ENCODE measurements around the gene SUCLA2. TPM values are rescaled to one million over a fixed set of nuclear protein-coding genes. Genes with fewer than 3 reads are reported as not detected.

The SUCLA2 gene
- total RNA-seq (2014; rRNA removed; shearing (Covaris generic)): 28.3 and 30.9 TPM in 2 replicates

DNA sequence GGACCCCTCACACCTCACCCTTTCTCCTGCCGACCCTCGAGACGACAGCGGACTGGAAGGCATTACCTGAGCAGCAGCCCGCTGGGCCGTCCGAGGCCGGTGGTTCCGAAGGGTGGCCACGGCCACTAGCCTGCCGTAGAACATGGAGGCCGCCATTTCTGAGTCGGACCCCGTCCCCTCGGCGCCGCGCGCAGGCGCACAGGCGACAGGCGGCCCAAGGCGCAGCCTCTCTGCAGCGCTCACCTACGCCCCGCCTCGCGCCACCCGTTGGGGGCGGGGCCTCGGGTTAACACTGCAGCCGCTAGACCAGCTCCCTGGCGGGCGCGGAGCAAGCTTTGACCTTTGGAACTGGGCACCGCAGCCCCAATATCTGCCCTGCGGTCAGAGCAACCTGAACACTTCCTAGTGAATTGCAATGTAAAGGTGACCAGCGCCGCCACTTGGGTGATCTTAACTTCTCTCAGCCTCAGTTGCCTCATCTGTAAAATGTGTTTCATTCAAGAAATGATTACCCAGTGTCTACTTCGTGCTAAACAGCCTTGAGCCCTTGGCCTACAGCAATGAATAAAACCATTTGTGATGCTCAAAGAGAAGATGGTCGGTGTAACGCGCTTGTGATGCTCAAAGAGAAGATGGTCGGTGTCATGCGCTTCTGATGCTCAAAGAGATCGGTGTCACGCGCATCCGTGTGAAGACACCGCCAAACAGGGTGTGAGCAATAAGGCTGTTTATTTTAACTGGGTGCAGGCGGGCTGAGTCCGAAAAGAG lies at the start of gene SUCLA2:
TSS of gene SUCLA2 (minus strand) at position 160 of the 768 bp plus-strand sequence. CDS start at position 156, 4 bp downstream.

DNA sequence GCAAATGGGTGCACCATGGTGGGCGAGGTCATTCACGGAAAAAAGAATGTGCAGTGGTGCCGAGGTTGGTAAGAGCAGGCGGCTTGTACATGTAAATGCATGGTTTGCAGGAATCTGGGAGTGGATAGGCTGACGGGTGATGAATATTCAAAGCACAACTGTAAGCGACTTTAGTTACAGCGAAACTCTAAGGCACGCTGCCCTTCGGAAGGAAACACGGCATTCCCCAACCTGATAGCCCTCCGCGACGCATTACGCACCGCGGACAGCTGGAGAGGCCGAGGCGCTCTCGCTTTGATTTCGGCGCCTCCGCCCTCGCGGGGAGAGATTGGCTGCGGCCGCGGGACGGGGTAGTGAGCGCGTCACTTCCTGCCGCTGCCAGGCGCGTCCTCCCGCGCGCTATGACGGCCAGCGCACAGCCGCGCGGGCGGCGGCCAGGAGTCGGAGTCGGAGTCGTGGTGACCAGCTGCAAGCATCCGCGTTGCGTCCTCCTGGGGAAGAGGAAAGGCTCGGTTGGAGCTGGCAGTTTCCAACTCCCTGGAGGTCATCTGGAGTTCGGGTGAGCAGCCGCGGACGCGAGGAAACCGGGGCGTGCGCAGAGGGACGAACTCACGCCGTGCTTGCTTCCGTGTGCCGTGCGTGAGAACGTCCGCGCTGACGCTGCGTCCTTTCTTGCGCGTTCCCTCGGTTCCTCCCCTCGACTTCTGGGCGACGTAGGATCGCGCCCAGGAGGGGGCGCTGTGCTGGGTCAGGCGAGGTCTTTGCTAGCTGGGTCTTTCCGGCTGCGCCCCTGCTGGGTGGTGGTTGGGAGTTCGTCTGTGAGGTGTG lies 36.5 kb upstream of the SUCLA2 start, which contains the start of gene NUDT15:
TSS of gene NUDT15 (plus strand) at position 381 of the 828 bp plus-strand sequence. CDS start at position 402, 21 bp downstream.

Other genes with a start within 250 kb of the SUCLA2 start
- gene NUDT15, start 36.5 kb upstream of the SUCLA2 start, total RNA-seq (2014; rRNA removed; shearing (Covaris generic)): 20.3 and 22.8 TPM in 2 replicates
- 26.3 and 36.7 TPM in 2 replicates for gene MED4, start 93.8 kb upstream of the SUCLA2 start, total RNA-seq (2014; rRNA removed; shearing (Covaris generic))
- gene ITM2B, start 231.9 kb upstream of the SUCLA2 start, total RNA-seq (2014; rRNA removed; shearing (Covaris generic)): 60.3 and 78.7 TPM in 2 replicates

Data from A375 (cell line).